HG03039 (cell line): Measurements from ENCODE around the gene DMD.
"Not testable (repeated sequence)": the region's sequence is repeated elsewhere in the genome, so short reads cannot be mapped to it uniquely, and the experiment has no call there.

Experiments
- ATAC-seq: cut with Tn5 transposase; IDR thresholded peaks from one replicate; pipeline ENCODE4 v1.9.1; 2021; ENCODE audit warnings: mild to moderate bottlenecking, moderate library complexity; ENCODE audit not compliant: unreplicated experiment

Gene DMD

DNA sequence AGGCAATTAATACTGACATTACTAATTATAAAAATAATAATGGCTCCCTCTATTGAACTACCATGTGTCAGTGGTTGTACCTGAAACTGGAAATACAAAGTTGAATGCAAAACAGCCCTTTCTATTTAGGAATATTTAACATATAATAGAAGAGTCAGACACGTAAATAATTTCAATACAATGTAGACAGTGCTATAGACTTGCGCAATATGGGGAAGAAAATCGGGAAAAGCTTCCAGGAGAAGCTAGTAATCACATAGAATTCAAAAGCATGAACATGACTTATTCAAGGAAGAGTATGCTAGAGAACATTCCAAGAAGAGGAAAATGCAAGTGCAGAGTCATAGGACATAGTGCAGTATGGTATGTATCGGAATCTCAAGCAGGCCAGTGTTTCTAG, 1730.7 kb downstream of the DMD start:
- no peak for ATAC-seq

DNA sequence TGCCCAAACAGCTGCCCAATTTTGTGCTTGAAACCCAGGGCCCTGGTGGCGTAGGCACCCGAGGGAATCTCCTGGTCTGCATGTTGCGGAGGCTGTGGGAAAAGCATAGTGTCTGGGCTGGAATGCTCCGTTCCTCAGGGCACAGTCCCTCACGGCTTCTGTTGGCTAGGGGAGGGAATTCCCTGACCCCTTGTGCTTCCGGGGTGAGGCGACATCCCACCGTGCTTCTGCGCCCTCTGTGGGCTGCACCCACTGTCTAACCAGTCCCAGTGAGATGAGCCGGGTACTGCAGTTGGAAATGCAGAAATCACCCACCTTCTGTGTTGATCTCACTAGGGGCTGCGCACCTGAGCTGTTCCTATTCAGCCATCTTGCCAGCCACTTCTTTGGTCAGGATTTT, 1740.1 kb downstream of the DMD start:
- no peak for ATAC-seq

GRCh38 chrX:31470753-31471152, 1740.6 kb downstream of the DMD start:
- not testable (repeated sequence) for ATAC-seq

DNA sequence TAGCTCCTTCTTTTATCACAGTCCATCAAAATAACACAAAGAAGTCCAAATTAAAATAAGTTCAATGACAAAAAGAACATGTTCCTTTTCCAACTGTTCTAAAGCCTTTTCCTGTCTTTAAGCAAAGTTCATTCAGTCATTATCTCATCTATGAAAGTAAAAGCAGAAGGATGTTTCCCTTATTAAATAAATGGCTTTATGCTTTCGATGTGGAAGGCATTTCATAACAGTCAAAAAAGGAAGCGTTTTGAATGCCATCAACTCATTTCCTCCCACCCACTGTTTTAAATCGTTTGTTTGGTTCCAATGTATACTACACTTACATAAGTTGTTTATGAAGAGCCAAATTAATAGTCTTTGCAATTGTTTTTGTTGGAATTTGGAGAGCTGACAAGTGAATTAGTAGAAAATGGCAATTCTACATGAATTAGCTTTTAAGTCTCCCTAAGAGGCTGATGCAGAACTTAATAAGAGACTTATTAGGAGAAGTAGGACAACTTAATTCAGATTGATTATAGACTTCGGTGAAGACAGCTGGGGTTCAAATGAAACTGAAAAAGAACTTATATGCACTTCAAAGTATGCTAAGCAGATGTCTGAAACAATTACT, 1746.9 kb downstream of the DMD start:
- no peak for ATAC-seq

DNA sequence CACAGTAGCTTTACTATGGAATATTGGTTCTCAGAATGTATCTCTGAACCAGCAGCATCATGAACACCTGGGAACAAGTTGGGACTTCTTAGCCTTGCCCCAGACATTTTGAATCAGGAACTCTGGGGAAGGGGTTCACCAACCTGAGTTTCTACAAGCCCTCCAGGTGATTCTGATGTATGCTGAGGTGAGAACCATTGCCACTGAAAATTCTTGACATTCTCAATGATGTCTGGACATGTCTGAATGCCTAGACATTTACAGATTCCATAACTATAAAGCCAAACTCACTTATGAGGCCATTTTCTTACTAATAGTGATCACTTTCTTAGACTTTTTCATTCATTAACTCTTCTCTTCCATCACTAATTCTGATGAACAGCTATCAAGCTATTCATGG, 1750.1 kb downstream of the DMD start:
- ATAC-seq, result no peak

DNA sequence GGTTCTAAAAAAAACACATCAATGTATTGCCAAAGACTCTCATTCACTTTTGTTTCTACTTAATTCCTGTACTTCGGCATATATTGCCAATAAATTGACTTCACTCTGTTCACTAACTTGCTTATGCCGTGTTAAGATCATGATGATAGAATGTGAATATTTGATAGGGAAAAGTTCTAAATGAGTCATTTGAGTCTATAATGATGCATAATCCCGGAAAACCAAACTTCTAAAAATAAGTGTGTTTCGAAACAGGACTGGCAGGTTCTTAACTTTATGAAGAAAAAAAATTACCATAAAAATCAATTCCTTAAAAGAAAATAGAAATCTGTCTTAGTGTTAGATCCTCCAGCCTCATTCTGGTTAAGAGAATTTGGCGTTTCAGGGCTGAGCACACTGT, 1752.0 kb downstream of the DMD start:
- ATAC-seq, result no peak

DNA sequence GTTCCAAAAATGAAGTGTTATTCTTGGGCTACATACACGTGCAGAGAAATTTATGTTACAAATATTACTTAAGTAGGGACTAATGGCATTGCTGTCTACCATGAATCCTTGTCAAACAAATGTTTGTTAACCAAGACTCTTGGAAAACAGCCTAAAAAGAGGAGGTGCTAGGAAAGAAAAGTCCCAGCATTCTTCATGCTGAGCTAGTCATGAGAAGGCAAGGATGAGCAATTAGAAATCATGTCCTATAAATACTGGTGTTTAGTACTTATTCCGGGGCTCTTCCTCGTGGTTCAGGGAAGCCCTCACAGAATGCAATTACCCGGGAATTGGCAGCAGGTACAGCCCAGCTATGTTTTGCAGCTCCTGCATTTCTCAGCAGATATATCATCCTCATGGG, 1761.4 kb downstream of the DMD start:
- no peak for ATAC-seq

- ATAC-seq, result no peak
These were observed 1762.3 kb downstream of the DMD start for GRCh38 chrX:31449081-31449480.

GRCh38 chrX:31445542-31445941, 1765.8 kb downstream of the DMD start:
- ATAC-seq, result no peak

- no peak for ATAC-seq
These were observed 1767.7 kb downstream of the DMD start for GRCh38 chrX:31443654-31444053.

- ATAC-seq, result no peak
These were observed 1770.8 kb downstream of the DMD start for GRCh38 chrX:31440546-31440945.

- ATAC-seq, result no peak
These were observed 1774.9 kb downstream of the DMD start for GRCh38 chrX:31436424-31436823.

- ATAC-seq, result no peak
These were observed 1775.8 kb downstream of the DMD start for GRCh38 chrX:31435592-31435991.

DNA sequence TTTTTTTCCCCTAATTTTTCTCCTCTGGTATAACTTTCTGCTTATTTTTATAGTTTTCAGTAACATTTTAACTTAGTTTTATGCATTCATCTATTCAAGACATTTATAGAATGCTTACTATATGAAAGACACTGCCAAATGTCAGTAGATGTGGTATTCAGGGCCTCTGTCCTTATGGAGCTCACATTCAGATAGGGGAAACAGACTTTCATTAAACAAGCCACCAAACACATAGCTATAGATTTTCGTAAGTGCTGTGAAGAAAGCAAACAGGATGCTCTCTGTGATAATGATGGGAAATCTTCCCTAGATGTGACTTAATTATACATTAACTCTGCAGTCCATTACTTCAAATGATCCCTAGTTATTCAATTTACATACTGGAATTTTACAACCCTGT, 1777.5 kb downstream of the DMD start:
- ATAC-seq, result no peak

GRCh38 chrX:31429915-31430314, 1781.4 kb downstream of the DMD start:
- no peak for ATAC-seq

DNA sequence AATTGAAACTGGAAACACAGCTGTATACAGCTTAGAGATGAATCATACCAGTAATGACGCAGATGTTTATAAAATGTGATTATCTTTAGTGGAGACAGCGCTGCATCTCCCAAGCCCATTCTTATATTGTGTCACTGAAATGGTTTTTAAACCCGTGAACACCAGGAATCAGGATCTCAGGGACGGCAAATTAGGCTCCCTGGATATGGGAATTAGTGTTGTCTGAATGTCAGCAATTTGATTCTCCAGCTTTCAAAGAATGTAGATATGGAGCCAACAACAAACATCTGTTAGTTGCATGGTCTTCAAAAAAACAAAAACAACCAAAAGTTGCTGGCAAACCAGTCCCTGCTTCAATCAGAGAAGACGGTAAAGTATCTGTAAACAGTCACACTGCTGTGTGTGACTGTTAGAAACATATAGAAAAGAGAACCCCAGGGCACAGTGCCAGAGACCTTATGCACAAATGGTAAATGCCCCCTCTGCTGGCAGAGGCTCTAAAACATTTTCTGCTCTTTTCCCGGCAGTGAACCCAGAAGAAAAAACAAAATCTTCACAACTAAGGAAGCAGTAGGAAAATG, 1787.7 kb downstream of the DMD start:
- ATAC-seq, result no peak

GRCh38 chrX:31421441-31421840, 1789.9 kb downstream of the DMD start:
- ATAC-seq, result no peak

DNA sequence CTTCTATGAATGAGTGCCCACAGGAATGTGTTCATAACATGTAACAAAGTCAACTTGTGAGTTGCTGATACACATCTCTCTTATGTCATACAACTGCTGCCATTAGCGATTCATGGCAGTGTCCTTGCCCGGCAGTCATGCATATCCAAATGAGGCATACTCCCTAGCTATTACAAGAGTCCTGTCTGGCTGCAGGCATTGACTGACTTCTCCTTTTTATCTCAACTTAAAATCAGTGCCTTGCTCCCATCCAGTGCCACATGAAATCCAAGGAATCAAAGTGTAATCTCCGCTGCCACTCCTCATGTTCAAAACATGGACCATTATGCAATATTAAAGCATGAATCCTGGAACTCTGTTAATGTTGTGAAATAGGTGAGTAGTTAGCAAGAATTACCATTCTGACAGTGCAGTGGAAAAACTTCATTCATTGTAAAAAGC, 1790.6 kb downstream of the DMD start:
- ATAC-seq, result no peak

- ATAC-seq, result no peak
These were observed 1791.0 kb downstream of the DMD start for GRCh38 chrX:31420302-31420701.

DNA sequence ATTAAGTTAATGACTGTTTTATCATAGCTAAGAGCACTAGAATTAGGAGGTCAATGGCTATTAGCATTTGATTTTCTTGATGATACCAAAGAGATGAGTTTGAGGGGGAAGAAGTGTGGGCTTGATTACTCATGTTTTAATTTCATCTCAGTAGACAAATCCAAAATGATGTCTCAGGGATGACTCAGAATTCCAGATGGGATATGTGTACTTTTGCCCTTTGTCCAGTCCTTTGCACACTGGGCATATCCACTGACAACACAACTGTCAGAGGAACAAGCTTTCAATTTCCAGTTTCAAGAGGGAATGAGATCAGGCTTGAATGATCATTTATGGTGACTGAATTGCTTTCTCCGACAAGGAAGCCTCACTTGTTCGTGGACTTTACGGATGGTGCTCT, 1814.2 kb downstream of the DMD start:
- ATAC-seq, result no peak

- no peak for ATAC-seq
These were observed 1818.8 kb downstream of the DMD start for GRCh38 chrX:31392513-31392912.

GRCh38 chrX:31388946-31389345, 1822.4 kb downstream of the DMD start:
- no peak for ATAC-seq

GRCh38 chrX:31384471-31384870, 1826.9 kb downstream of the DMD start:
- no peak for ATAC-seq
